DMS79 (cell line): ENCODE measurements around the gene NLE1.

Experiments used
- DNase-seq: peaks from one replicate; lab custom pipeline; 2025; lab: John Stamatoyannopoulos, UW

NLE1 gene

GRCh38 chr17:35086164-35086563 is 55.9 kb downstream of the NLE1 start:
- DNase-seq, result no peak

DNA sequence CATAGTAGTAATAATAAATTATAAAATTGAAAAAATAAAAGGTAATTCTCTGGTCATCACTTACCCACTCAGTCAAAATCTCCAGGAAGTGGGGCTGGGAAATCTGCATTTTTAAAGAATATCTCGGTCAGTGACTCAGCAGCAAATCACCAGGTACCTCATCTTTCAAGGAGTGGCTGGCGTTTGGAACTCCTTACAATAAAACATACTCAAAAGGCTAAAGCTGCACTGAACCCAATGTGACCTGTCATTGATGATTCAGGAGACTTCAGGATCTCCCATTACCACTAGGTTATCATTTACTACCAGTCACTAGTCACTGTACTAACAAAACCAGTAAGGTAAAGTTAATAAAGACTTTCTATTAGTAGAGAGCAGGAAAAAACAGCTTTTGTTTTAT is 57.1 kb downstream of the NLE1 start:
- no peak for DNase-seq

GRCh38 chr17:35083071-35083470 is 59.0 kb downstream of the NLE1 start:
- no peak for DNase-seq

- DNase-seq, result peak; percentile 83
Measured at GRCh38 chr17:35082073-35082657, 59.9 kb downstream of the NLE1 start.

- no peak for DNase-seq
Measured at GRCh38 chr17:35081638-35082037, 60.5 kb downstream of the NLE1 start.

DNA sequence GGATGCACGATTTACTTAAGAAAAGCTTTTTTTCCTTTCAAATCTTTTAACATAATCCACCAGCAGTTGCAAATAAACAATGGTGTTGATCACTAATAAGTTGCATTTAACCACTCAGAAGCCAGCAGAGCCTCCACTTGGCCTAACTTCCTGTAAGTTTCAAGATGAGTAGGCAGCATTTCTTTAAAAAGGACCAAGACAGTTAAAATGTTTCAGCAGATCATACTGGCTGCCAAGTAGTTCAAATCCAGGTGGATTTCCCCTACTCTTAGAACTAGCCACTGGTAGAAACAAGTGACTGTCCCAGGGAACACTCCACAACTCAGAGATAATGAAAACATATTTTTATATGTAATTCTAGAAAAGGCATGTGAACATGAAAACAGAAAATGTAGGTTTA is 61.6 kb downstream of the NLE1 start:
- DNase-seq, result no peak

GRCh38 chr17:35079547-35080423 is 62.3 kb downstream of the NLE1 start:
- no peak for DNase-seq
